ENCODE measurements around the gene POLR2I.

GRCh38 chr19:36093146-36093662, 21.5 kb downstream of the POLR2I start:
- TF ChIP-seq, protein P1, sequence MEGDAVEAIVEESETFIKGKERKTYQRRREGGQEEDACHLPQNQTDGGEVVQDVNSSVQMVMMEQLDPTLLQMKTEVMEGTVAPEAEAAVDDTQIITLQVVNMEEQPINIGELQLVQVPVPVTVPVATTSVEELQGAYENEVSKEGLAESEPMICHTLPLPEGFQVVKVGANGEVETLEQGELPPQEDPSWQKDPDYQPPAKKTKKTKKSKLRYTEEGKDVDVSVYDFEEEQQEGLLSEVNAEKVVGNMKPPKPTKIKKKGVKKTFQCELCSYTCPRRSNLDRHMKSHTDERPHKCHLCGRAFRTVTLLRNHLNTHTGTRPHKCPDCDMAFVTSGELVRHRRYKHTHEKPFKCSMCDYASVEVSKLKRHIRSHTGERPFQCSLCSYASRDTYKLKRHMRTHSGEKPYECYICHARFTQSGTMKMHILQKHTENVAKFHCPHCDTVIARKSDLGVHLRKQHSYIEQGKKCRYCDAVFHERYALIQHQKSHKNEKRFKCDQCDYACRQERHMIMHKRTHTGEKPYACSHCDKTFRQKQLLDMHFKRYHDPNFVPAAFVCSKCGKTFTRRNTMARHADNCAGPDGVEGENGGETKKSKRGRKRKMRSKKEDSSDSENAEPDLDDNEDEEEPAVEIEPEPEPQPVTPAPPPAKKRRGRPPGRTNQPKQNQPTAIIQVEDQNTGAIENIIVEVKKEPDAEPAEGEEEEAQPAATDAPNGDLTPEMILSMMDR (IDR thresholded peaks at IDR 0.05): no peak
- no peak for TF ChIP-seq GABPA (IDR thresholded peaks at IDR 0.05; ENCODE audit: low read depth)
- no peak for TF ChIP-seq POLR2AphosphoS5 (IDR thresholded peaks at IDR 0.05; ENCODE audit: low read depth, low read length)
- no peak for TF ChIP-seq FOXJ3 (CRISPR knock-in tag; IDR thresholded peaks at IDR 0.05)
- TF ChIP-seq RAD21 (IDR thresholded peaks at IDR 0.05; ENCODE audit: low read length): no peak
- no peak for TF ChIP-seq MEF2A (IDR thresholded peaks at IDR 0.05; ENCODE audit: borderline replicate concordance, low read depth)
- TF ChIP-seq REST (IDR thresholded peaks at IDR 0.05; ENCODE audit: low read depth, low read length): no peak
- no peak for TF ChIP-seq CHD2 (IDR thresholded peaks at IDR 0.05; ENCODE audit: low read length, partially characterized antibody)
- TF ChIP-seq YY1 (IDR thresholded peaks at IDR 0.05; ENCODE audit: low read depth): no peak
- TF ChIP-seq FOSL2 (IDR thresholded peaks at IDR 0.05; ENCODE audit: borderline replicate concordance, low read depth): no peak
- TF ChIP-seq TAF1 (IDR thresholded peaks at IDR 0.05; ENCODE audit: borderline replicate concordance, low read depth, low read length): no peak
- TF ChIP-seq RXRA (IDR thresholded peaks at IDR 0.05; ENCODE audit: borderline replicate concordance, low read depth): no peak
- no peak for TF ChIP-seq SMC3 (IDR thresholded peaks at IDR 0.05; ENCODE audit: low read depth, low read length)
- TF ChIP-seq EZH2phosphoT487 (IDR thresholded peaks at IDR 0.05; ENCODE audit: borderline replicate concordance, low read depth): no peak

Data from SK-N-SH (cell line).